ENCODE results near the gene FGGY.

The FGGY gene

GRCh38 chr1:59497616-59498015, 200.7 kb downstream of the FGGY start:
- H2AFZ ChIP-seq (ENCODE audit: low read depth, low read length) = no peak overlapping the region
- no peaks in the 10 kb centered on the region for H3K9me3 ChIP-seq (ENCODE audit: insufficient read depth, low read length, severe bottlenecking)
- ATAC-seq (ENCODE audit: insufficient read depth, low read depth) (no peak), DNase-seq (no peak)
- H3K4me2 ChIP-seq (ENCODE audit: insufficient read depth, low read length) = no peak overlapping the region
- no peak overlapping the region for H3K9ac ChIP-seq (ENCODE audit: low read depth, low read length)
- H4K20me1 ChIP-seq (ENCODE audit: insufficient read depth, low read length) = no peaks in the 10 kb centered on the region
- peaks cover 10% of the 10 kb centered on the region for H3K4me1 ChIP-seq (ENCODE audit: insufficient read depth, low read length)
- no peaks in the 10 kb centered on the region for H3K36me3 ChIP-seq (ENCODE audit: insufficient read depth, low read length)
- no peaks in the 10 kb centered on the region for H3K27me3 ChIP-seq (ENCODE audit: insufficient read depth, low read length, poor library complexity)
- TF ChIP-seq CTCF (IDR thresholded peaks at IDR 0.05; ENCODE audit: borderline replicate concordance, extremely low read depth, low read length, poor library complexity, severe bottlenecking) (no peak), EZH2 (IDR thresholded peaks at IDR 0.05; ENCODE audit: borderline replicate concordance, low read depth, low read length, severe bottlenecking) (no peak)
- H3K79me2 ChIP-seq (ENCODE audit: insufficient read depth, low read length) = no peaks in the 10 kb centered on the region
- no peak overlapping the region for H3K4me3 ChIP-seq (ENCODE audit: low read depth in 1 of 2, low read length in 2 of 2)
- H3K27ac ChIP-seq (ENCODE audit: low read length) = no peak overlapping the region

GRCh38 chr1:59498640-59499039, 201.7 kb downstream of the FGGY start:
- H3K4me2 ChIP-seq (ENCODE audit: insufficient read depth, low read length) = no peak overlapping the region
- H3K27ac ChIP-seq (ENCODE audit: low read length) = no peak overlapping the region
- H3K27me3 ChIP-seq (ENCODE audit: insufficient read depth, low read length, poor library complexity) = no peaks in the 10 kb centered on the region
- no peak overlapping the region for H3K9ac ChIP-seq (ENCODE audit: low read depth, low read length)
- peaks cover 10% of the 10 kb centered on the region for H3K4me1 ChIP-seq (ENCODE audit: insufficient read depth, low read length)
- no peaks in the 10 kb centered on the region for H3K79me2 ChIP-seq (ENCODE audit: insufficient read depth, low read length)
- H3K4me3 ChIP-seq (ENCODE audit: low read depth in 1 of 2, low read length in 2 of 2) = no peak overlapping the region
- TF ChIP-seq CTCF (IDR thresholded peaks at IDR 0.05; ENCODE audit: borderline replicate concordance, extremely low read depth, low read length, poor library complexity, severe bottlenecking) (no peak), EZH2 (IDR thresholded peaks at IDR 0.05; ENCODE audit: borderline replicate concordance, low read depth, low read length, severe bottlenecking) (no peak)
- no peaks in the 10 kb centered on the region for H4K20me1 ChIP-seq (ENCODE audit: insufficient read depth, low read length)
- H2AFZ ChIP-seq (ENCODE audit: low read depth, low read length) = no peak overlapping the region
- no peaks in the 10 kb centered on the region for H3K9me3 ChIP-seq (ENCODE audit: insufficient read depth, low read length, severe bottlenecking)
- no peak for DNase-seq
- H3K36me3 ChIP-seq (ENCODE audit: insufficient read depth, low read length) = no peaks in the 10 kb centered on the region
- no peak for ATAC-seq (ENCODE audit: insufficient read depth, low read depth)

GRCh38 chr1:59499273-59499942, 202.5 kb downstream of the FGGY start:
- H3K27me3 ChIP-seq (ENCODE audit: insufficient read depth, low read length, poor library complexity) = no peaks in the 10 kb centered on the region
- H3K36me3 ChIP-seq (ENCODE audit: insufficient read depth, low read length) = no peaks in the 10 kb centered on the region
- ATAC-seq (ENCODE audit: insufficient read depth, low read depth) = no peak
- no peaks in the 10 kb centered on the region for H4K20me1 ChIP-seq (ENCODE audit: insufficient read depth, low read length)
- no peak overlapping the region for H3K27ac ChIP-seq (ENCODE audit: low read length)
- TF ChIP-seq EZH2 (IDR thresholded peaks at IDR 0.05; ENCODE audit: borderline replicate concordance, low read depth, low read length, severe bottlenecking) (no peak), CTCF (IDR thresholded peaks at IDR 0.05; ENCODE audit: borderline replicate concordance, extremely low read depth, low read length, poor library complexity, severe bottlenecking) (no peak)
- H3K9ac ChIP-seq (ENCODE audit: low read depth, low read length) = no peak overlapping the region
- no peak for DNase-seq
- no peaks in the 10 kb centered on the region for H3K79me2 ChIP-seq (ENCODE audit: insufficient read depth, low read length)
- no peaks in the 10 kb centered on the region for H3K9me3 ChIP-seq (ENCODE audit: insufficient read depth, low read length, severe bottlenecking)
- H3K4me2 ChIP-seq (ENCODE audit: insufficient read depth, low read length) = no peak overlapping the region
- H3K4me1 ChIP-seq (ENCODE audit: insufficient read depth, low read length) = peaks cover 8% of the 10 kb centered on the region; the same call in 1 of the 2 replicates
- H2AFZ ChIP-seq (ENCODE audit: low read depth, low read length) = no peak overlapping the region
- no peak overlapping the region for H3K4me3 ChIP-seq (ENCODE audit: low read depth in 1 of 2, low read length in 2 of 2)

Measured in DND-41 (cell line).